Activated gamma-delta T cell (primary cell): Measurements from ENCODE around the gene DGCR2.
"Not testable (repeated sequence)": the region's sequence is repeated elsewhere in the genome, so short reads cannot be mapped to it uniquely, and the experiment has no call there.

Experiments used
- DNase-seq: peaks from one replicate; lab custom pipeline; 2025; lab: John Stamatoyannopoulos, UW

DGCR2 gene

DNA sequence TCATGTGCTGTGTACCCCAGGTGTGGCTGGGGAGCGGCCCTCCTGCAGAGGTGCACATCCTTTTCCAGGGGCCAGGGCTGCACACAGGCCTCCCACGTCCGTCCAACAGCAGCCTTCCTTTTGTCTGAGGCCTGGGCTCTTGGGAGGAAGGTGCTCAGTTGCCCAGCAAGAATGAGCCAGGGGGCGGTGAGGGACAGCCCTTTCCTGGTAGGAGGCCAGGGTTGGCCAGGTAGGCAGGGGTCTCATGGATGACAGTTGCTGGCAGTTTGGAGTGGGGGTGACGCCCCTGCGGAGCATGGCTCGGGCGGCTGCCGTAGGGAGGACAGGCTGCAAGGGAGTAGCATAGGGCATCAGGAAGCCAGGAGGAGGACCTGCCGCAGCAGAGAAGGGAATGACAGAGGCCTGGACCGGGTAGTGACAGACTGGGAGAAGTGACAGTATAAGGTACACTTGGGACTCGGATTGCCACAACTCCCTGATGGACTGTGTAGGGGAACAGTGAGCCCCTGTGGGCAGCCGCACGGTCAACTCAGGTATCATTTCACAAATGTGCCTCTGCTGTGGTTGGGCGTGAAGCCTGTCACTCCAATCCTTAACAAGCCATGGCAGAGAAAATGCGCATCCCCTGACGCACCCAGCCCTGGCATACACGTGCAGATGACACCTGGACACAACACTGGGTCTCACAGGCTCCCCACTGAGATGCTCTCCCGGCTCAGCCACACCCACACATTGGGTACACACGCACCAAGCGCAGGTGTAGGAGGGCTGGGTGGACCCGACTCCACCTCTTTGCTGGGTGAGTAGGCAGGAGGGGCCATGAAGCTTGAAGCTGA lies 79.7 kb downstream of the DGCR2 start:
- no peak for DNase-seq

GRCh38 chr22:19041704-19042074 lies 80.5 kb downstream of the DGCR2 start:
- DNase-seq: no peak

DNA sequence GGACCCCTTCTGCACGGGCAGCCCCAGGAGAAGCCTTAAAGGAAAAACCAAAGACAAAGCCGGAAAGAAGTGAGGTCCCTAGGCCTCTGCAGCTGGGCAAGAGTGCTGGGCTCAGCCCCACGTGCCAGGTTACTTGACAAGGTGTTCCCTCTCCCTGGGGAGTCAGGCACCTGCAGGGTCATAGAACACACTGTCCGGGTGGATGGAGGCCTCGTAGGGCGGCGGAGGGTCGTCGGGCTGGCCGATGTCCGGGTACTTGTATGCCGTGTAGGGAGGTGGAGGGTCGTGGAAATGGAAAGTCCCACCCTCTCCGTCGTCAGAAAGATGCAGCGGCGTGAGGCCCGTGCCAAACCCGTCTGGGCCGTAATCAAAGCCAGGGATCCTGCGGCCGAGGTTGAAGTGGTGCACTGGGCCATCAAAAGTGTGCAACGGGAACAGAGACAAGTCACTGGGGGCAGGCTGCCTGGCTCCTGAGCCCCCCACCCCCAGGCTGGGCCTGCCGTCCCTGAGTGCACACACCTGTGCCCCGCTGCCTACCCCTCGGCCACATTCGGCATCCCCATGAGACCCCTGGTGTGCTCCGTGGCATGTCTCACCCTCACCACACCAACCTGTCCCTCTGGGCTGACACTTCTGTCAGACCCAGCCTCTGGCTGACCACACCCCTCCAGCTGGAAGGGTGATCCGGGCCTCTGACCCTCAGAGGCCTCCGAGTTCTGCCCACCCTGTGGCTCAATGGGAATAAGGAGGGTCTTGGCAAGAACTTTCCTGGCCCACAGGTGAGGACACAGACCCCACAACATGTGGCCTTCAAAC lies 81.1 kb downstream of the DGCR2 start:
- no peak for DNase-seq

DNA sequence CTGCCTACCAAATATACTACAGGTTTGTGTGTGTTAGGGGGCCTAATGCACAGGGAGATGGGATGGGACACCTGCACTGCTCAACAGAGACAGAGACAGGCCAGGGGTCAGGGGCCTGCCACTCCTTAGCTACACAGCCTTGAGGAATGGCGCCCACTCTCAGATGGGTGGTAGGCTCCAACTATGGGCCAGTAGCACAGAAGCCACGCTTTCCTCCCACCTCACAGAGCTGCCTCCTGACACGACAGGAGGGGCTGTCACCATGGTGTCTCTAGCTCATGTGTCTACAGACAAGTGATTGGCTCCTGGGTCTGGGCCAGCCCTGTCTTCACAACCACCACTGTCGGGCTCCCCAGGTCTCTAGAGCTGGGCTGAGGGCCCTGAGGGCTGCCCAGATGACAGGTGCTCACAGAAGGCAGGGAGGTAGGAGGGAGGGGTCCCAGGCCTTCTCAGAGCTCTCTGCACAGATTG lies 81.8 kb downstream of the DGCR2 start:
- DNase-seq: no peak

GRCh38 chr22:19039796-19040280 lies 82.4 kb downstream of the DGCR2 start:
- DNase-seq: no peak

- no peak for DNase-seq
Observed at GRCh38 chr22:19039448-19039780, 82.8 kb downstream of the DGCR2 start.

DNA sequence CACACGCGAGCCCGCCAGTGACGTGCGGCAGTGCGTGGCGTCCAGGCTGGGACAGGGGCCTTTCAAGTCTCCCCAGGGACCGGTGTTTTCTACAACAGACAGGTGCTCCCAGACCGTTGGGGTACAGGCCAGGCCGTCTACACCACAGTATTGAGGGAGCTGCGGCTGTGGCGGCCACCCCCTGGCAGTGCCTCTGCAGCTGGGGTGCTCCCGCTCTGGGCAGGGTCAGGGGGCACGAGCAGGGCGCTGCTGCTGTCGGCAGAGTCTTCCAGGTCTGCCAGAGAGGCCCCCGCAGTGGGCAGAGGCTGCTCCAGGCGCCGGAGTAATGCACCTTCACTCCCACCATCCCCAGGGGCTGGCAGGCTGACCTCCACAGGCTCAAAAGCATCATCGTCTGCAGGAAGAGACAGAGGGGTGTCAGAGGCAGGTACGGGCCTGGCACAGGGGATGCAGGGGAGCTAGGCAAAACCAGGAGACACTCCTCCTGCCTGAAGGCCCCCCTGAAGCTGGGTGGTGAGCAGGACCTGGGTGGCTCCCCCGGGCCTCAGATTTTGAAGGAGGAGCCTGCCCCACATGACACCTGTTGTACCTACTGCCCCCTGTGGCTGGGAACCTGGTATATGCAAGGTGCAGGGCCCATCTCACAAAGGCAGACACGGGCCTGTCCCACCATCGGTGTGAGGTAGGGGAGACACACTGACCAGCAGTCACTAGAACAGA lies 83.3 kb downstream of the DGCR2 start:
- no peak for DNase-seq

DNA sequence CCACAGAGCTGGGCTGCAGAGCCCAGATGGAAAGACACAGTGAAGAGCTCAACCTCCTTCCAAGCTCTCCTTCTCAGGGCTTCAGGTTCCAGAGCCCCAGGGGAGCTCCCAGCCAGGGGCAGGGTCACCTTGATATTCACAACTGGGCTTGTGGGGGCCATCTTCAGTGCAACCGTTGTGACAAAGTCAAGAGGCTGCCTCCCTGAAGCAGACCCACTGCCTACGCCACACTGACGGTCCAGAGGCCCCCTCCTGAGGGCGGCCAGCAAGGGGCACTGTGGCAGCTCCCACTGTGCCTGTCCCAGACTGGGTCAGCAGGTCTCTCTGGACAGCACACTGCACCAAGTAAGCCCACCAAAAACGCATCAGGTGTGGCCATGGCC lies 84.1 kb downstream of the DGCR2 start:
- DNase-seq: no peak

DNA sequence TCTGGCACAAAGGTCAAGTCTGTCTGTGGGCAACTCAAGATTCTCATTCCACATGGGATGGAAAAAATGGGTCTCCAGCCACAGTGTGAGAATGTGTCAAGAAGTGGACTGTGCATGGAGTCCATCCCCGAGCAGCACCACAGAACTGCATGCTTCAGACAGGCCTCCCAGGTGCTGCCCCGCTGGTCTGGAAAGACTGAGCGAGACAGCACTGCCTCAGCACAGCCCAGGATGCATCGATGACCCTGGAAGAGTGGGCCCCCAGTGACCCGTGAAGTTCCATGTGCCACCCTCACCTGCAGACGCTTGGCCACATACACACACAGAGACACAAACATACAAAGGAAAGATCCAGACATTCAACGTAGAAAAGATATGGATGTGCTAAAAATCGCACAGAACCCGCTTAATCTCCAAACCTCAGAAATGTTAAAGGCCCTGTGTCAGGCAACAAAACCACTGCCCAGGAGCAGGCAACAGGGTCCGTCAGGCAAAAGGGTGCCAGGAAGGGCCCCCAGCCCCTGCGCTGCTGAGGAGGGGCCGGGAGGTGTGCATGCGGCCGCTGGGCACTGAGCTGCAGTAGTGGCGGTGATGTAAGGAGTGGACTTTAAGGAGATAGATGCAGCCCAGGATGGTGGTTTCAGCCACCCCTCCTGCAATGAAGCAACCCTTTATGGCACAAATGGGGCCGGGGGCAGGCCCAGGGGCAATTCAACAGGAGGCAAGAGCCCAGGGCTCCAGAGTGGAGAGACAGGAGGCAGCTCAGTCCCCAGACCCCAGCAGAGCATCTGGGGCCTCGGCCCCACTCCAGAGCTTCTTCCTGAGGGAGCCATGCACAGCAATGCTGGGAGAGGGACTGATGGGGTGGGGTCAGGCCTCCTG lies 84.7 kb downstream of the DGCR2 start:
- no peak for DNase-seq

- no peak for DNase-seq
Observed at GRCh38 chr22:19036523-19037273, 85.5 kb downstream of the DGCR2 start.

- no peak for DNase-seq
Observed at GRCh38 chr22:19036229-19036522, 86.0 kb downstream of the DGCR2 start.

GRCh38 chr22:19035474-19036228 lies 86.6 kb downstream of the DGCR2 start:
- no peak for DNase-seq

- not testable (repeated sequence) for DNase-seq
Observed at GRCh38 chr22:19035126-19035473, 87.1 kb downstream of the DGCR2 start.

DNA sequence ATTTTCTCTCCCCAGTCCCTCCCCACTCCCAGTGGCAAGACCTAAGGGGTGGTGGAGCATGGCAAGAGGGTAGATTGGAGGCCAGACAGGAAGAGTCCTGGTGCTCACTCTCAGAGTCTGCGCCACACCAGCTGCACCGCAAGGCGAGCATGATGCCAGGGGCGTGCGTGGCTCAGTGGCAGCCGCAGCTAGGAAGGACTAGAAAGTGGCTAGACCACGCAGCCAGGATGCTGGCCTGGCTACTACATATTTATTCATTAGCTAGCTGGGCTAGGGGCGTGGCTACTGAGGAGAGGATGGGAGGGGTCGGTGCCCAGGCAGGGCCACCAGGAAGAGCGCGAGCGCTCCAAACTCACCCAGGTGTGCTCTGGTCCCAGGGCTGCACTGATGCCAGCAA lies 87.5 kb downstream of the DGCR2 start:
- DNase-seq: not testable (repeated sequence)

DNA sequence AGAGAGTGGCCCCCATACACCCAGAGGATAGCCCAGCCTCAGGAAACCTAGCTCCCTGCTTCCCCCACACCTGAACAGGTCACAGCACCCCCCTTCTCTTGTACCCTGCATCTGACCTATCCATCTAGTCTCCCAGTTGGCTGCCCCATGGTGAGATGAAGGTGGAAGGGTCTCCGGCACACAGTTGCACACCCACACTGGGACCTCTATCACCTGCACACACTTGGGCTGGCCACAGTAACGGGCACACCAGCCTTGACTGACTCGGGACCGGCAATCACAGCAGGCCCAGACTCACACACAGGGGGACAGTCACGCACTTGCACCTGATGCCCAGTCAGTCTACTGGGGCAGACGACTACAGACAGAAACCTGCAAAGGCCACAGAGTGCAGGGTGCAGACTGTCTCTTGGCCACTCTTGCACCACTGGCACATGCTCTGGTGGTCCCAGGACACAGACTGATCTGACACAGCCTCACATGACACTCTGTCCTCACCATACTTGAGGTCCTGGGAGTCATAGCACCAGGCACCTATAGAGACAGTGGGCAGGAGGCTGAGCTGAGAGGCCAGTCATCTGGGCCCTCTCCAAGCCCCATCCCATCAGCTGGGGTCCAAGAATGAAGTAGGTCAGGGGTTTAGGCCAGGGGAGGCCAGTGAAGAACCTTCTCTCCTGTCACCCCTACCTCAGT lies 88.0 kb downstream of the DGCR2 start:
- not testable (repeated sequence) for DNase-seq

- DNase-seq: not testable (repeated sequence)
Observed at GRCh38 chr22:19033568-19033905, 88.7 kb downstream of the DGCR2 start.

- not testable (repeated sequence) for DNase-seq
Observed at GRCh38 chr22:19032898-19033567, 89.2 kb downstream of the DGCR2 start.

- not testable (repeated sequence) for DNase-seq
Observed at GRCh38 chr22:19032156-19032785, 89.9 kb downstream of the DGCR2 start.

DNA sequence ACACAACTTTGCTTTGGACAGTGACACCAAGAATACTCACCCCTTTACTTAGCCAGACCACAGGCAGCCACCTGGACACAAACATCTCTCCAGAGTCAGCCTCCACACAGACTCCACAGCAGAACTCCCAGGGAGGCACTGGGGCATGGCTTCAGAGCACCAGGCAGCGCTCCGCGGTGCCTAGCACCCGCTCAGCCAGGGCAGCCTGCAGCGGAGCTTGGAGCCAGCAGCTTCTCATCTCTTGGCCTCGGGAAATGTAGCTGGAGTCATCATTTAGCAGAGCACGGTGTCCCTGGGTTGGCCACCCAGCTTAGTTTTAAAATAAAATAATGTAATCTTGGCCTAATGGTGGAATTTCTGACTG lies 91.3 kb downstream of the DGCR2 start:
- DNase-seq: not testable (repeated sequence)
